ENCODE measurements around the gene OR2V2. TPM values are rescaled to one million over a fixed set of nuclear protein-coding genes. Genes with fewer than 3 reads are reported as not detected.
"Not testable (repeated sequence)": the region's sequence is repeated elsewhere in the genome, so short reads cannot be mapped to it uniquely, and the experiment has no call there.

The OR2V2 gene, protein sequence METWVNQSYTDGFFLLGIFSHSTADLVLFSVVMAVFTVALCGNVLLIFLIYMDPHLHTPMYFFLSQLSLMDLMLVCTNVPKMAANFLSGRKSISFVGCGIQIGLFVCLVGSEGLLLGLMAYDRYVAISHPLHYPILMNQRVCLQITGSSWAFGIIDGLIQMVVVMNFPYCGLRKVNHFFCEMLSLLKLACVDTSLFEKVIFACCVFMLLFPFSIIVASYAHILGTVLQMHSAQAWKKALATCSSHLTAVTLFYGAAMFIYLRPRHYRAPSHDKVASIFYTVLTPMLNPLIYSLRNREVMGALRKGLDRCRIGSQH
- not detected in 2 replicates for polyA plus RNA-seq (2011; rRNA removed)
- not detected in 2 replicates for polyA plus RNA-seq (2012; cell fraction: cytosol; rRNA removed)
- not detected in 2 replicates for polyA plus RNA-seq (2012; cell fraction: nucleus; rRNA removed)
- polyA plus RNA-seq (2017; fragmentation: RNase III; extraction: RNeasy Plus Mini Kit Qiagen cat#74134 plus additional on column Dnase treatment) = not detected in 3 replicates
- not detected in 2 replicates for polyA minus RNA-seq (2011; rRNA and poly(A)+ RNA removed)

DNA sequence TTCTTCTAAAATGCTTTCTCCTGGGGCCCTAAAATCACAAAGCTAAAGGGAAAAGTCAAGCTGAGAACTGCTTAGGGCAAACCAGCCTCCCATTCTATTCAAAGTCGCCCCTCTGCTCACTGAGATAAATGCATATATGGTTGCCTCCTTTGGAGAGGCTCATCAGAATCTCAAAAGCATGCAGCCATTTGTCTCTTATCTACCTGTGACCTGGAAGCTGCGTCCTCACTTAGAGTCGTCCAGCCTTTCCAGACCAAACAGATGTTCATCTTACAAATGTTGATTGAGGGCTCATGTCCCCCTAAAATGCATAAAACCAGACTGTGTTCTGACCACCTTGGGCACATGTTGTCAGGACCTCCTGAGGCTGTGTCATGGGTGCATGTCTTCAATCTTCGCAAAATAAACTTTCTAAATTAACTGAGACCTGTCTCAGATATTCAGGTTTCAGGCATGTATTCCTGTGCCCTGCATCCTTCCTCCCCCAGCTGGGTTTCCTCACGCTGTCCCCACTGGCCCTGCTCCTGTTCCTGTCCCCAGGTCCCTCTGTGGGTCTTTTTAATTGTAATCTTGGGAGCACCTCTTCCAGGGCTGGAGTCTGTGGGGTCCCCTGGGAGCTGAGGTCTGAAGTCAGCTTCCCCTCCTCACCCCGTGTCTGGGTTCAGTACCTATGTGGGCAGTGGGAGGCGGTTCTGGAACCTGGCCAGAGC lies at the start of gene OR2V2:
TSS of gene OR2V2 (plus strand) at position 660 of the 710 bp plus-strand sequence. CDS start 7,357 bp downstream, outside the sequence.
- H3K9me3 ChIP-seq; FAIRE-seq; ATAC-seq; POLR2A ChIA-PET; DNase-seq (ENCODE audit: low read depth in 1 of 2, low spot score in 1 of 2); H3K27ac ChIP-seq; H3K4me2 ChIP-seq; H3K4me3 ChIP-seq; H3K4me1 ChIP-seq: not testable (repeated sequence)
- WGBS (ENCODE audit: missing lambda C conversion rate) = 39% methylated on average over 6 of the region's 7 CpGs
- CTCF ChIA-PET = interaction anchor here (0.6 to 1.8 kb wide), 3 partner anchors 12 to 278 kb away, joined by 3 to 9 read pairs (median 4); no protein-coding TSS in a partner anchor

DNA sequence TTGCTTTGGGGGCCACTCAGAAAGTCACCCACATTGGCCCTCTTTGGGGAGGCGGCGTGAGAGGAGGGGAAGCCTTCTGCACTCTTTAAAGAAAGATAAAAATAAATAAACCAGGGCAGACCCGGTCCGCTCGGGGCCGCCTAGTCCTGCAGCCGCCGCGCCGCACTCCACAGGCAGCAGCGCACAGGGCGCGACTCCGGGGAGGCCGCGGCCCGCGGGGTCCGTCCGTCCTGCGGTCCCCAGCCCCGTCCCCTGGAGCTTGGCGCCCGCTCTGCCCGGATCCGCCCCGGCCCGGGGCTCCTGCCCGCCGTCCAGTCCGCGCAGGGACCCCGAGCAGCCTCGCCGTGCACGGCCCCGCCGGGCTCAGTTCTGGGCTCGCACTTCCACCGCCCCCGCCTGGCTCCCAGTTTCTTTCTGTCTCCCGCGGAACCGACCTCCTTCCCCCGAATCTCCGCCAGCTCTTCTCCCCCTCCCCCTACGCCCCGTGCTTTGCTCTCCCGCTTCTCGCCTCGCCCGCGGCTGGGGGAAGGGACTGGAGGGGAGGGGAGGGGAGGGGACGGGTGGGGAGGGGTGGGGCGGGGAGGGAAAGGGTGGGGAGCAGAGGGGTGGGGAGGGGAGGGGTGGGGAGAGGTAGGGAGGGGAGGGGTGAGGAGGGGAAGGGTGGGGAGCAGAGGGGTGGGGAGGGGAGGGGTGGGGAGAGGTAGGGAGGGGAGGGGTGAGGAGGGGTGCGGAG lies 49.5 kb upstream of the OR2V2 start:
- H3K27ac ChIP-seq = peak overlapping the region; percentile 59 to 79; a peak in 4 of 6 replicates
- H3K4me2 ChIP-seq, POLR2A ChIA-PET, H3K4me1 ChIP-seq, FAIRE-seq, H3K9me3 ChIP-seq, CTCF ChIA-PET: not testable (repeated sequence)
- WGBS (ENCODE audit: missing lambda C conversion rate) = no CpG with 5 or more reads among the region's 56 CpGs
- DNase-seq (ENCODE audit: low read depth in 1 of 2, low spot score in 1 of 2) (peak in 1 of 2 experiments; percentile 43), ATAC-seq (peak; percentile 15 to 20)
- H3K4me3 ChIP-seq = peak overlapping the region; percentile 34; the same call in 2 of the 3 replicates

DNA sequence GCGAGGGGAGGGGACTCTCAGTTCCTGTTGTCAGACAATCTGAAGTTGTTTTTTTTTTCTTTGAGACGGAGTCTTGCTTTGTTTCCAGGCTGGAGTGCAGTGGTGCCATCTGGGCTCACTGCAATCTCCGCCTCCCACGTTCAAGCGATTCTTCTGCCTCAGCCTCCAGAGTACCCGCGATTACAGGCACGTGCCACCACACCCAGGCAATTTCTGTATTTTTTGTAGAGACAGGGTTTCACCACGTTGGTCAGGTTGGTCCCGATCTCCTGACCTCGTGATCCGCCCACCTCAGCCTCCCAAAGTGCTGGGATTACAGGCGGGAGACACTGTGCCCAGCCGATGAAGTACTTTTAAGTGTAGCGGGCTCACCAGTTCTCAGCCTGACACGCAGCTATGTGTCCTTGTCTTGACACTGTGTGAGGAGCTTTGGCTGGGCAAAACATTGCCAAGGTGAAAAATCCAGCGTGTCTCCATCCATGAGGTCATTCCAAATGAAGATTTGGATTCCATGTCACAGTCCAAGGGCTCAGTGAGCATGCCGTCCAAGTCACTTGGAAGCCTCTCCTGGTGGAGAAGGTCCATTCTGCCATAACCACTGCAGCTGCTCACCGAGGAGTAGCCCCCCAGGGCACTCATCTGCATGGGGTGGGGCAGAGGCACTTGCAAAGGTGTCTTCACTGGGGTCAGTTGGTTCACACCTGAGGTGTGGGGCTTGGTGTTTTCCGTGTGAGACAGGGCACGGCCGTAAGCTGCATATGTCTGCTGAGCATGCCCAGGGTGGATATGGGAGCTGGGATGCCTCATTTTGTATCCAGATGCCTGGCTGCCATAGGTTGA lies 48.4 kb upstream of the OR2V2 start:
- no peak for ATAC-seq
- FAIRE-seq = no peak
- no peak overlapping the region for H3K4me3 ChIP-seq
- H3K9me3 ChIP-seq = no peaks in the 10 kb centered on the region
- H3K4me2 ChIP-seq = peak overlapping the region; percentile 61
- CTCF ChIA-PET = interaction anchor here (1.1 to 2.0 kb wide), 7 partner anchors 25 to 315 kb away, joined by 3 to 8 read pairs (median 5); no protein-coding TSS in a partner anchor
- WGBS (ENCODE audit: missing lambda C conversion rate) = 32% methylated on average over 19 of the region's 22 CpGs
- H3K27ac ChIP-seq = peak overlapping the region; percentile 59 to 79; a peak in 5 of 6 replicates
- POLR2A ChIA-PET = no interaction called here
- peak in 1 of 2 experiments; percentile 65 for DNase-seq (ENCODE audit: low read depth in 1 of 2, low spot score in 1 of 2)
- H3K4me1 ChIP-seq = 0 out of 3 replicates have a peak, but pooled peaks cover 6% of the 10 kb centered on the region
- TF ChIP-seq HDAC2 (IDR thresholded peaks at IDR 0.05) (no peak), POLR2A (IDR thresholded peaks at IDR 0.05; ENCODE audit: low read length) (no peak), CEBPB (IDR thresholded peaks at IDR 0.05) (no peak), GATA3 (IDR thresholded peaks at IDR 0.05; ENCODE audit: borderline replicate concordance) (no peak), HMGXB4 (CRISPR knock-in tag; IDR thresholded peaks at IDR 0.05; ENCODE audit: borderline replicate concordance) (no peak), HOXA7 (CRISPR knock-in tag; IDR thresholded peaks at IDR 0.05) (no peak), CBX8 (IDR thresholded peaks at IDR 0.05) (no peak), ZNF302 (CRISPR knock-in tag; IDR thresholded peaks at IDR 0.05) (no peak), RNF2 (IDR thresholded peaks at IDR 0.05; ENCODE audit: borderline replicate concordance, low read depth) (no peak), CHD4 (IDR thresholded peaks at IDR 0.05; ENCODE audit: borderline replicate concordance) (no peak), TFCP2L1 (CRISPR knock-in tag; IDR thresholded peaks at IDR 0.05) (no peak), HOXB5 (CRISPR knock-in tag; IDR thresholded peaks at IDR 0.05) (no peak), KDM5A (IDR thresholded peaks at IDR 0.05) (no peak), ZSCAN20 (CRISPR knock-in tag; IDR thresholded peaks at IDR 0.05) (no peak), FOSB (CRISPR knock-in tag; IDR thresholded peaks at IDR 0.05) (no peak), EHMT2 (IDR thresholded peaks at IDR 0.05; ENCODE audit: low read depth) (no peak), BCL3 (IDR thresholded peaks at IDR 0.05) (no peak), NFE2L2 (conservative IDR thresholded peaks at IDR 0.05; ENCODE audit: low read length) (no peak), CBX2 (IDR thresholded peaks at IDR 0.05; ENCODE audit: borderline replicate concordance, low read depth) (no peak), ZC3H11A (IDR thresholded peaks at IDR 0.05) (no peak)
- TF ChIP-seq, protein P1, sequence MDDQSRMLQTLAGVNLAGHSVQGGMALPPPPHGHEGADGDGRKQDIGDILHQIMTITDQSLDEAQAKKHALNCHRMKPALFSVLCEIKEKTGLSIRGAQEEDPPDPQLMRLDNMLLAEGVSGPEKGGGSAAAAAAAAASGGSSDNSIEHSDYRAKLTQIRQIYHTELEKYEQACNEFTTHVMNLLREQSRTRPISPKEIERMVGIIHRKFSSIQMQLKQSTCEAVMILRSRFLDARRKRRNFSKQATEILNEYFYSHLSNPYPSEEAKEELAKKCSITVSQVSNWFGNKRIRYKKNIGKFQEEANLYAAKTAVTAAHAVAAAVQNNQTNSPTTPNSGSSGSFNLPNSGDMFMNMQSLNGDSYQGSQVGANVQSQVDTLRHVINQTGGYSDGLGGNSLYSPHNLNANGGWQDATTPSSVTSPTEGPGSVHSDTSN (IDR thresholded peaks at IDR 0.05) = no peak
- TF ChIP-seq, protein P2, sequence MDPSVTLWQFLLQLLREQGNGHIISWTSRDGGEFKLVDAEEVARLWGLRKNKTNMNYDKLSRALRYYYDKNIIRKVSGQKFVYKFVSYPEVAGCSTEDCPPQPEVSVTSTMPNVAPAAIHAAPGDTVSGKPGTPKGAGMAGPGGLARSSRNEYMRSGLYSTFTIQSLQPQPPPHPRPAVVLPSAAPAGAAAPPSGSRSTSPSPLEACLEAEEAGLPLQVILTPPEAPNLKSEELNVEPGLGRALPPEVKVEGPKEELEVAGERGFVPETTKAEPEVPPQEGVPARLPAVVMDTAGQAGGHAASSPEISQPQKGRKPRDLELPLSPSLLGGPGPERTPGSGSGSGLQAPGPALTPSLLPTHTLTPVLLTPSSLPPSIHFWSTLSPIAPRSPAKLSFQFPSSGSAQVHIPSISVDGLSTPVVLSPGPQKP (IDR thresholded peaks at IDR 0.05; ENCODE audit: low read depth, low read length) = no peak
- TF ChIP-seq, protein P3, sequence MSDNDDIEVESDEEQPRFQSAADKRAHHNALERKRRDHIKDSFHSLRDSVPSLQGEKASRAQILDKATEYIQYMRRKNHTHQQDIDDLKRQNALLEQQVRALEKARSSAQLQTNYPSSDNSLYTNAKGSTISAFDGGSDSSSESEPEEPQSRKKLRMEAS (IDR thresholded peaks at IDR 0.05) = peak; percentile 74
